NK-92 (cell line): Measurements from ENCODE around the gene MOCS1.

Experiments used
- DNase-seq: peaks from one replicate; lab custom pipeline; 2025; ENCODE audit not compliant: unreplicated experiment; lab: John Stamatoyannopoulos, UW

Gene MOCS1

GRCh38 chr6:39925191-39925930, 8.9 kb downstream of the MOCS1 start:
- DNase-seq, result no peak

- no peak for DNase-seq
Measured at GRCh38 chr6:39924283-39924682, 10.0 kb downstream of the MOCS1 start.

- no peak for DNase-seq
Measured at GRCh38 chr6:39923861-39924260, 10.4 kb downstream of the MOCS1 start.

GRCh38 chr6:39923394-39923793, 10.9 kb downstream of the MOCS1 start:
- no peak for DNase-seq

- no peak for DNase-seq
Measured at GRCh38 chr6:39922821-39923220, 11.4 kb downstream of the MOCS1 start.

- no peak for DNase-seq
Measured at GRCh38 chr6:39920157-39920556, 14.1 kb downstream of the MOCS1 start.

GRCh38 chr6:39918831-39919230, 15.4 kb downstream of the MOCS1 start:
- no peak for DNase-seq

- no peak for DNase-seq
Measured at GRCh38 chr6:39917981-39918380, 16.3 kb downstream of the MOCS1 start.

- DNase-seq, result no peak
Measured at GRCh38 chr6:39917329-39917728, 16.9 kb downstream of the MOCS1 start.

- no peak for DNase-seq
Measured at GRCh38 chr6:39915866-39916265, 18.4 kb downstream of the MOCS1 start.

GRCh38 chr6:39914239-39914638, 20.0 kb downstream of the MOCS1 start:
- no peak for DNase-seq

GRCh38 chr6:39913391-39913916, 20.8 kb downstream of the MOCS1 start:
- DNase-seq, result no peak

- no peak for DNase-seq
Measured at GRCh38 chr6:39912446-39912845, 21.8 kb downstream of the MOCS1 start.

- DNase-seq, result no peak
Measured at GRCh38 chr6:39911513-39912125, 22.6 kb downstream of the MOCS1 start.

GRCh38 chr6:39910744-39911143, 23.5 kb downstream of the MOCS1 start:
- DNase-seq, result no peak

- DNase-seq, result no peak
Measured at GRCh38 chr6:39910164-39910563, 24.1 kb downstream of the MOCS1 start.

GRCh38 chr6:39909701-39910100, 24.6 kb downstream of the MOCS1 start:
- no peak for DNase-seq

GRCh38 chr6:39908838-39909583, 25.3 kb downstream of the MOCS1 start:
- DNase-seq, result no peak

GRCh38 chr6:39907871-39908575, 26.2 kb downstream of the MOCS1 start:
- DNase-seq, result no peak

- no peak for DNase-seq
Measured at GRCh38 chr6:39906318-39906761, 27.9 kb downstream of the MOCS1 start.

GRCh38 chr6:39905640-39905975, 28.7 kb downstream of the MOCS1 start:
- no peak for DNase-seq
